ENCODE data around the gene TMIGD3. TPM values are rescaled to one million over a fixed set of nuclear protein-coding genes. Genes with fewer than 3 reads are reported as not detected.

Gene TMIGD3
- total and polyA plus RNA-seq, 2 donors from 2014 or later = 0.43 to 3.0 TPM

- H3K4me3 ChIP-seq (ENCODE audit: low read length in 3 of 3) = no peak overlapping the region
- TF ChIP-seq CTCF (IDR thresholded peaks at IDR 0.05; ENCODE audit: borderline replicate concordance, extremely low read depth, insufficient read depth) = no peak
- H3K36me3 ChIP-seq (ENCODE audit: control insufficient read depth in 2 of 3, insufficient read depth in 3 of 3, low read length in 3 of 3) = peaks cover 0 to 9% (median 8%) of the 10 kb centered on the region in 3 donors
- H3K27ac ChIP-seq (ENCODE audit: low read depth in 2 of 2, low read length in 2 of 2) = no peak overlapping the region
- FAIRE-seq (no peak), DNase-seq (no peak)
- intact Hi-C loops (cut with DNase I) = no loop called here
- no peaks in the 10 kb centered on the region for H3K9me3 ChIP-seq (ENCODE audit: control insufficient read depth in 2 of 3, insufficient read depth in 1 of 3, low read length in 3 of 3)
- no peaks in the 10 kb centered on the region for H3K4me1 ChIP-seq (ENCODE audit: control insufficient read depth in 2 of 3, insufficient read depth in 2 of 3, low read depth in 1 of 3, low read length in 3 of 3)
- H3K9ac ChIP-seq (ENCODE audit: low read length in 3 of 3) = no peak overlapping the region
- H3K27me3 ChIP-seq (ENCODE audit: control insufficient read depth, insufficient read depth, low read length) = no peaks in the 10 kb centered on the region
Measured at GRCh38 chr1:111471538-111471937, 31.9 kb downstream of the TMIGD3 start.

GRCh38 chr1:111471012-111471411, 32.4 kb downstream of the TMIGD3 start:
- no peaks in the 10 kb centered on the region for H3K27me3 ChIP-seq (ENCODE audit: control insufficient read depth, insufficient read depth, low read length)
- no peak overlapping the region for H3K9ac ChIP-seq (ENCODE audit: low read length in 3 of 3)
- peaks cover 0 to 9% (median 8%) of the 10 kb centered on the region in 3 donors for H3K36me3 ChIP-seq (ENCODE audit: control insufficient read depth in 2 of 3, insufficient read depth in 3 of 3, low read length in 3 of 3)
- H3K4me3 ChIP-seq (ENCODE audit: low read length in 3 of 3) = no peak overlapping the region
- FAIRE-seq (no peak), DNase-seq (no peak)
- H3K27ac ChIP-seq (ENCODE audit: low read depth in 2 of 2, low read length in 2 of 2) = no peak overlapping the region
- intact Hi-C loops (cut with DNase I) = no loop called here
- TF ChIP-seq CTCF (IDR thresholded peaks at IDR 0.05; ENCODE audit: borderline replicate concordance, extremely low read depth, insufficient read depth) = no peak
- no peaks in the 10 kb centered on the region for H3K4me1 ChIP-seq (ENCODE audit: control insufficient read depth in 2 of 3, insufficient read depth in 2 of 3, low read depth in 1 of 3, low read length in 3 of 3)
- H3K9me3 ChIP-seq (ENCODE audit: control insufficient read depth in 2 of 3, insufficient read depth in 1 of 3, low read length in 3 of 3) = no peaks in the 10 kb centered on the region

- no peak overlapping the region for H3K4me3 ChIP-seq (ENCODE audit: low read length in 3 of 3)
- TF ChIP-seq CTCF (IDR thresholded peaks at IDR 0.05; ENCODE audit: borderline replicate concordance, extremely low read depth, insufficient read depth) = no peak
- H3K36me3 ChIP-seq (ENCODE audit: control insufficient read depth in 2 of 3, insufficient read depth in 3 of 3, low read length in 3 of 3) = peaks cover 0 to 9% (median 8%) of the 10 kb centered on the region in 3 donors
- no peaks in the 10 kb centered on the region for H3K27me3 ChIP-seq (ENCODE audit: control insufficient read depth, insufficient read depth, low read length)
- FAIRE-seq (no peak), DNase-seq (no peak)
- intact Hi-C loops (cut with DNase I) = no loop called here
- H3K9ac ChIP-seq (ENCODE audit: low read length in 3 of 3) = no peak overlapping the region
- H3K4me1 ChIP-seq (ENCODE audit: control insufficient read depth in 2 of 3, insufficient read depth in 2 of 3, low read depth in 1 of 3, low read length in 3 of 3) = no peaks in the 10 kb centered on the region
- H3K27ac ChIP-seq (ENCODE audit: low read depth in 2 of 2, low read length in 2 of 2) = no peak overlapping the region
- H3K9me3 ChIP-seq (ENCODE audit: control insufficient read depth in 2 of 3, insufficient read depth in 1 of 3, low read length in 3 of 3) = no peaks in the 10 kb centered on the region
Measured at GRCh38 chr1:111470596-111470995, 32.8 kb downstream of the TMIGD3 start.

- Histone ChIP-seq H3K4me3 (ENCODE audit: low read length in 3 of 3) (no peak overlapping the region), H3K9ac (ENCODE audit: low read length in 3 of 3) (no peak overlapping the region), H3K27me3 (ENCODE audit: control insufficient read depth, insufficient read depth, low read length) (no peaks in the 10 kb centered on the region), H3K9me3 (ENCODE audit: control insufficient read depth in 2 of 3, insufficient read depth in 1 of 3, low read length in 3 of 3) (no peaks in the 10 kb centered on the region), H3K36me3 (ENCODE audit: control insufficient read depth in 2 of 3, insufficient read depth in 3 of 3, low read length in 3 of 3) (peaks cover 0 to 14% (median 8%) of the 10 kb centered on the region in 3 donors), H3K27ac (ENCODE audit: low read depth in 2 of 2, low read length in 2 of 2) (no peak overlapping the region), H3K4me1 (ENCODE audit: control insufficient read depth in 2 of 3, insufficient read depth in 2 of 3, low read depth in 1 of 3, low read length in 3 of 3) (no peaks in the 10 kb centered on the region)
- TF ChIP-seq CTCF (IDR thresholded peaks at IDR 0.05; ENCODE audit: borderline replicate concordance, extremely low read depth, insufficient read depth) = no peak
- intact Hi-C loops (cut with DNase I) = no loop called here
- DNase-seq = no peak
- FAIRE-seq = no peak
Measured at GRCh38 chr1:111469539-111469938, 33.9 kb downstream of the TMIGD3 start.

Measured in kidney (tissue), 14 donors.